GM23248 (cell line): ENCODE measurements around the gene POFUT2. TPM values are rescaled to one million over a fixed set of nuclear protein-coding genes. Genes with fewer than 3 reads are reported as not detected.

ENCODE experiments used
- DNase-seq: peaks from one replicate; pipeline ENCODE4 v3.0.0-alpha.2; 2015
- H2AFZ ChIP-seq: fragments of 200-600 bp; sonication (generic); 2 replicates; pipeline ENCODE4 v1.6.1; 2016; ENCODE audit warnings: antibody characterized with exemption
- H3F3A ChIP-seq: fragments of 200-600 bp; sonication (generic); 2 replicates; pipeline ENCODE4 v1.6.1; 2016; ENCODE audit warnings: mild to moderate bottlenecking, antibody characterized with exemption, mixed run types; ENCODE audit not compliant: insufficient read depth
- H3K27ac ChIP-seq: fragments of 200-600 bp; sonication (generic); 2 replicates; pipeline ENCODE4 v1.5.1; 2016; ENCODE audit warnings: mild to moderate bottlenecking
- H3K27me3 ChIP-seq: fragments of 200-600 bp; sonication (generic); replicated peaks from 2 replicates; pipeline ENCODE4 v1.6.1; 2016; ENCODE audit warnings: mild to moderate bottlenecking; ENCODE audit not compliant: insufficient read depth
- H3K36me3 ChIP-seq: fragments of 200-600 bp; sonication (generic); 2 replicates; pipeline ENCODE4 v1.6.1; 2016; ENCODE audit warnings: low read depth, mild to moderate bottlenecking
- H3K4me1 ChIP-seq: fragments of 200-600 bp; sonication (generic); 2 replicates; pipeline ENCODE4 v1.6.1; 2016; ENCODE audit warnings: mild to moderate bottlenecking; ENCODE audit not compliant: insufficient read depth
- H3K4me2 ChIP-seq: fragments of 200-600 bp; sonication (generic); one replicate; pipeline ENCODE4 v1.6.1; 2016; ENCODE audit warnings: mild to moderate bottlenecking; ENCODE audit not compliant: unreplicated experiment
- H3K4me3 ChIP-seq: fragments of 200-600 bp; sonication (generic); 2 replicates; pipeline ENCODE4 v1.5.1; 2016; ENCODE audit warnings: mild to moderate bottlenecking
- H3K79me2 ChIP-seq: fragments of 200-600 bp; sonication (generic); 2 replicates; pipeline ENCODE4 v1.6.1; 2016; ENCODE audit warnings: mild to moderate bottlenecking; ENCODE audit not compliant: insufficient read depth
- H3K9ac ChIP-seq: fragments of 200-600 bp; sonication (generic); 2 replicates; pipeline ENCODE4 v1.6.1; 2016; ENCODE audit warnings: mild to moderate bottlenecking
- H3K9me2 ChIP-seq: fragments of 200-600 bp; sonication (generic); 2 replicates; pipeline ENCODE4 v1.6.1; 2016; ENCODE audit warnings: mixed run types, mild to moderate bottlenecking, moderate library complexity; ENCODE audit not compliant: insufficient read depth
- H3K9me3 ChIP-seq: fragments of 200-600 bp; sonication (generic); one replicate; pipeline ENCODE4 v1.6.1; 2017; ENCODE audit warnings: low read depth
- H4K20me1 ChIP-seq: fragments of 200-600 bp; sonication (generic); 2 replicates; pipeline ENCODE4 v1.6.0; 2016; ENCODE audit not compliant: insufficient read depth
- EZH2 ChIP-seq: fragments of 200-600 bp; sonication (generic); IDR thresholded peaks from 2 replicates; pipeline ENCODE4 v1.6.1; 2018; ENCODE audit warnings: antibody characterized with exemption, mild to moderate bottlenecking; ENCODE audit not compliant: insufficient read depth, poor library complexity, severe bottlenecking
- EZH2phosphoT487 ChIP-seq: fragments of 200-600 bp; sonication (generic); IDR thresholded peaks from 2 replicates; pipeline ENCODE4 v1.6.1; 2018; ENCODE audit warnings: antibody characterized with exemption, moderate library complexity, mild to moderate bottlenecking, low read depth; ENCODE audit not compliant: insufficient read depth
- WGBS, 2 experiments: methylation state at CpG; one replicate each; pipeline ENCODE4 v1.1.6; 2015 to 2017; ENCODE audit warnings: low lambda C conversion rate in 2 of 2, low coverage in 1 of 2; ENCODE audit errors: missing lambda C conversion rate in 2 of 2; 5-methylcytosine and 5-hydroxymethylcytosine counted together
- in situ Hi-C: fragments of 300-500 bp; cut with MboI; formaldehyde crosslinking; loops from 2 replicates; pipeline ENCODE4 v1.15.0; 2020
- polyA plus RNA-seq: library from polyadenylated mRNA; unstranded; fragments of >200 nt; fragmentation: Nextera tagmentation; extraction: Ambion mirVana; gene quantifications from 2 replicates; pipeline ENCODE4 v1.2.1, GENCODE V29; 2016
- total RNA-seq: library from RNA; depleted of rRNA; stranded (reverse); fragments of >200 nt; shearing (Covaris generic); gene quantifications from 2 replicates; pipeline ENCODE4 v1.2.3, GENCODE V29; 2014

The POFUT2 gene
- total and polyA plus RNA-seq, 2 experiments from 2014 or later: 30.1 to 48.2 TPM

- H3K36me3 ChIP-seq: peaks cover 27% of the 10 kb centered on the region
These were observed 2.3 kb downstream of the POFUT2 start for GRCh38 chr21:45285266-45285931.

GRCh38 chr21:45284456-45284741, 3.3 kb downstream of the POFUT2 start:
- Histone ChIP-seq H3K36me3 (peaks cover 27% of the 10 kb centered on the region), H3K4me3 (no peak overlapping the region), H3K4me2 (no peak overlapping the region), H3K27me3 (no peaks in the 10 kb centered on the region), H4K20me1 (no peaks in the 10 kb centered on the region), H3F3A (0 out of 2 replicates have a peak, but pooled peaks cover 1% of the 10 kb centered on the region), H3K9me3 (no peaks in the 10 kb centered on the region), H3K9me2 (no peaks in the 10 kb centered on the region), H2AFZ (no peak overlapping the region), H3K9ac (no peak overlapping the region), H3K27ac (no peak overlapping the region), H3K4me1 (peaks cover 12% of the 10 kb centered on the region; the same call in 1 of the 2 replicates), H3K79me2 (peaks cover 86% of the 10 kb centered on the region)
- in situ Hi-C loops: loop anchor here (25.0 kb wide), 1 partner anchor 553 kb away; no protein-coding TSS in a partner anchor
- no peak for DNase-seq
- WGBS, 2 experiments: 100% methylated on average over 4 of the region's 4 CpGs
- TF ChIP-seq EZH2phosphoT487: no peak
- TF ChIP-seq EZH2: no peak

More at GRCh38 chr21:45285266-45285931, 2.3 kb downstream of the POFUT2 start:
- Histone ChIP-seq H3K4me3 (no peak overlapping the region), H3K79me2 (peaks cover 79% of the 10 kb centered on the region), H3K27me3 (no peaks in the 10 kb centered on the region), H3K4me2 (no peak overlapping the region), H2AFZ (no peak overlapping the region), H3K9me2 (no peaks in the 10 kb centered on the region), H3K4me1 (peaks cover 12% of the 10 kb centered on the region; the same call in 1 of the 2 replicates), H3K9ac (no peak overlapping the region), H3K27ac (no peak overlapping the region), H3K9me3 (no peaks in the 10 kb centered on the region), H3F3A (0 out of 2 replicates have a peak, but pooled peaks cover 10% of the 10 kb centered on the region), H4K20me1 (no peaks in the 10 kb centered on the region)
- DNase-seq: no peak
- WGBS, 2 experiments: 93 to 95% methylated on average over 28 of the region's 28 CpGs
- TF ChIP-seq EZH2 (no peak), EZH2phosphoT487 (no peak)
- in situ Hi-C loops: loop anchor here (25.0 kb wide), 1 partner anchor 552 kb away; no protein-coding TSS in a partner anchor

- H3K36me3 ChIP-seq: peaks cover 28% of the 10 kb centered on the region
- DNase-seq: no peak
- peaks cover 9% of the 10 kb centered on the region; the same call in 1 of the 2 replicates for H3K4me1 ChIP-seq
- no peaks in the 10 kb centered on the region for H3F3A ChIP-seq
- no peak overlapping the region for H3K4me3 ChIP-seq
- no peak overlapping the region for H3K4me2 ChIP-seq
- no peaks in the 10 kb centered on the region for H3K9me2 ChIP-seq
- H4K20me1 ChIP-seq: no peaks in the 10 kb centered on the region
- peaks cover 86% of the 10 kb centered on the region for H3K79me2 ChIP-seq
- 92% methylated on average over 35 to 36 of the region's 36 CpGs for WGBS, 2 experiments
- in situ Hi-C loops: loop anchor here (25.0 kb wide), 1 partner anchor 553 kb away; no protein-coding TSS in a partner anchor
- no peak overlapping the region for H3K9ac ChIP-seq
- no peak overlapping the region for H3K27ac ChIP-seq
- H3K9me3 ChIP-seq: no peaks in the 10 kb centered on the region
- H3K27me3 ChIP-seq: no peaks in the 10 kb centered on the region
- TF ChIP-seq EZH2: no peak
- no peak for TF ChIP-seq EZH2phosphoT487
- H2AFZ ChIP-seq: no peak overlapping the region
These were observed 3.9 kb downstream of the POFUT2 start for GRCh38 chr21:45283611-45284455.

GRCh38 chr21:45283035-45283610, 4.6 kb downstream of the POFUT2 start:
- Histone ChIP-seq H3K4me1 (peaks cover 6% of the 10 kb centered on the region; the same call in 1 of the 2 replicates), H2AFZ (no peak overlapping the region), H3K79me2 (peaks cover 88% of the 10 kb centered on the region), H4K20me1 (no peaks in the 10 kb centered on the region), H3K27ac (no peak overlapping the region), H3K9ac (no peak overlapping the region), H3F3A (no peaks in the 10 kb centered on the region), H3K27me3 (no peaks in the 10 kb centered on the region), H3K4me3 (no peak overlapping the region), H3K36me3 (peaks cover 35% of the 10 kb centered on the region), H3K9me3 (no peaks in the 10 kb centered on the region), H3K9me2 (no peaks in the 10 kb centered on the region), H3K4me2 (no peak overlapping the region)
- no peak for TF ChIP-seq EZH2phosphoT487
- TF ChIP-seq EZH2: no peak
- DNase-seq: no peak
- 90 to 99% methylated on average over 11 to 28 of the region's 31 CpGs for WGBS, 2 experiments
- in situ Hi-C loops: loop anchor here (25.0 kb wide), 1 partner anchor 554 kb away; no protein-coding TSS in a partner anchor
